Measurements from ENCODE around the gene ALOX12.

The ALOX12 gene

GRCh38 chr17:6994118-6994598 lies 1.7 kb upstream of the ALOX12 start:
- no peak overlapping the region for H3K4me3 ChIP-seq (ENCODE audit: low read length)
- no peak for TF ChIP-seq ZNF274 (IDR thresholded peaks at IDR 0.05; ENCODE audit: low read depth, low read length)

- no peak for TF ChIP-seq ZNF274 (IDR thresholded peaks at IDR 0.05; ENCODE audit: low read depth, low read length)
- H3K4me3 ChIP-seq (ENCODE audit: low read length) = no peak overlapping the region
These were observed 1.1 kb upstream of the ALOX12 start for GRCh38 chr17:6994666-6995256.

- TF ChIP-seq ZNF274 (IDR thresholded peaks at IDR 0.05; ENCODE audit: low read depth, low read length) = no peak
- no peak overlapping the region for H3K4me3 ChIP-seq (ENCODE audit: low read length)
These were observed 585 bp downstream of the ALOX12 start for GRCh38 chr17:6996256-6997011.

- no peak for TF ChIP-seq ZNF274 (IDR thresholded peaks at IDR 0.05; ENCODE audit: low read depth, low read length)
These were observed 1.3 kb downstream of the ALOX12 start for GRCh38 chr17:6997171-6997570.

GRCh38 chr17:6998855-6999508 lies 3.1 kb downstream of the ALOX12 start:
- H3K4me3 ChIP-seq (ENCODE audit: low read length) = no peak overlapping the region
- no peak for TF ChIP-seq ZNF274 (IDR thresholded peaks at IDR 0.05; ENCODE audit: low read depth, low read length)

More at GRCh38 chr17:6997171-6997570, 1.3 kb downstream of the ALOX12 start:
- no peak overlapping the region for H3K4me3 ChIP-seq (ENCODE audit: low read length)

- H3K4me3 ChIP-seq (ENCODE audit: low read length) = no peak overlapping the region
- no peak for TF ChIP-seq ZNF274 (IDR thresholded peaks at IDR 0.05; ENCODE audit: low read depth, low read length)
These were observed 5.6 kb downstream of the ALOX12 start for GRCh38 chr17:7001318-7001961.

GRCh38 chr17:7002288-7003047 lies 6.6 kb downstream of the ALOX12 start:
- H3K4me3 ChIP-seq (ENCODE audit: low read length) = no peak overlapping the region
- TF ChIP-seq ZNF274 (IDR thresholded peaks at IDR 0.05; ENCODE audit: low read depth, low read length) = no peak

GRCh38 chr17:7003745-7004144 lies 7.9 kb downstream of the ALOX12 start:
- no peak overlapping the region for H3K4me3 ChIP-seq (ENCODE audit: low read length)
- no peak for TF ChIP-seq ZNF274 (IDR thresholded peaks at IDR 0.05; ENCODE audit: low read depth, low read length)

- TF ChIP-seq ZNF274 (IDR thresholded peaks at IDR 0.05; ENCODE audit: low read depth, low read length) = no peak
These were observed 8.8 kb downstream of the ALOX12 start for GRCh38 chr17:7004398-7005253.

GRCh38 chr17:7005716-7006115 lies 9.9 kb downstream of the ALOX12 start:
- no peak overlapping the region for H3K4me3 ChIP-seq (ENCODE audit: low read length)

More at GRCh38 chr17:7004398-7005253, 8.8 kb downstream of the ALOX12 start:
- no peak overlapping the region for H3K4me3 ChIP-seq (ENCODE audit: low read length)

GRCh38 chr17:7007143-7007542 lies 11.3 kb downstream of the ALOX12 start:
- TF ChIP-seq ZNF274 (IDR thresholded peaks at IDR 0.05; ENCODE audit: low read depth, low read length) = no peak
- no peak overlapping the region for H3K4me3 ChIP-seq (ENCODE audit: low read length)

More at GRCh38 chr17:7005716-7006115, 9.9 kb downstream of the ALOX12 start:
- TF ChIP-seq ZNF274 (IDR thresholded peaks at IDR 0.05; ENCODE audit: low read depth, low read length) = no peak

GRCh38 chr17:7010523-7010922 lies 14.7 kb downstream of the ALOX12 start:
- no peak overlapping the region for H3K4me3 ChIP-seq (ENCODE audit: low read length)
- TF ChIP-seq ZNF274 (IDR thresholded peaks at IDR 0.05; ENCODE audit: low read depth, low read length) = no peak

- TF ChIP-seq ZNF274 (IDR thresholded peaks at IDR 0.05; ENCODE audit: low read depth, low read length) = no peak
- peak overlapping the region; percentile 93 for H3K4me3 ChIP-seq (ENCODE audit: low read length)
These were observed 15.6 kb downstream of the ALOX12 start for GRCh38 chr17:7011415-7011814.

Measured in GM08714 (cell line).